Activated T-helper 1 cell treated with anti-CD3 and anti-CD28 coated beads, Interleukin-12 subunit alpha, Interleukin-12 subunit beta, Interleukin-2, Interleukin-4 antibody, amounts not matched to agents 30 ng/mL and 10 ng/mL and 1 ng/mL, durations not matched to agents 14 hours and 24 hours and 36 hours (primary cell): ENCODE measurements around the gene CCDC171. TPM values are rescaled to one million over a fixed set of nuclear protein-coding genes. Genes with fewer than 3 reads are reported as not detected.

Source experiments
- DNase-seq: peaks from one replicate; pipeline ENCODE4 v3.0.0; 2021; ENCODE audit warnings: low spot score
- H3K27ac Mint-ChIP-seq: one replicate; pipeline ENCODE4 v1.8.0; 2021; ENCODE audit warnings: mild to moderate bottlenecking, mixed read lengths
- H3K27me3 Mint-ChIP-seq: one replicate; pipeline ENCODE4 v1.8.0; 2022; ENCODE audit warnings: mild to moderate bottlenecking, moderate library complexity, mixed read lengths; ENCODE audit not compliant: insufficient read depth
- H3K36me3 Mint-ChIP-seq: one replicate; pipeline ENCODE4 v1.8.0; 2021; ENCODE audit warnings: low read depth, mixed read lengths
- H3K4me1 Mint-ChIP-seq: one replicate; pipeline ENCODE4 v1.8.0; 2021; ENCODE audit warnings: low read depth, mixed read lengths
- H3K4me3 Mint-ChIP-seq: one replicate; pipeline ENCODE4 v1.8.0; 2021; ENCODE audit warnings: mild to moderate bottlenecking, moderate library complexity, mixed read lengths
- H3K9me3 Mint-ChIP-seq: one replicate; pipeline ENCODE4 v1.8.0; 2021; ENCODE audit warnings: mixed read lengths
- intact Hi-C: fragments of 100-400 bp; cut with micrococcal nuclease; formaldehyde crosslinking; loops from one replicate; pipeline ENCODE4 v1.15.1; 2024
- total RNA-seq: library from RNA; stranded (reverse); gene quantifications from 2 replicates; pipeline ENCODE4 v1.2.3, GENCODE V29; 2022

Gene CCDC171
- total RNA-seq, 1 donor from 2014 or later = 2.0 TPM

DNA sequence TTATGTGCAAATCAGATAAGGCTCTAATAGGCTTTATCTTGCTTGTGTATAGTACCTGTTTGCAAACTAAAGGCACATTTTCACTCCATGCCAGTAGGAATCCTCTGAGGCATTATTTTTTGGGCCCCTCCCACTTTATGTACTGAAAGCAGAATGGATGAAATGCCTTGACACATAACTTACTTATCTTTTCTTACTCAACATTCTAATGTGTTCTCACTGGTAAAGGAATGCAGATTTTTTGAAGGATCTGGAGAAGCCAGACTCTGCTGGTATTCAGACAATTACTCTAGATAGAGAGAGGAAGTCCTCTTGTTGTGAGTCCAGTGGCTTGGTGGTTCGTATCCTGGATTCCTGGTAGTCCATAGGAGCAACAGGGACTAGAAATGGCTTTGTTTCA, 336.7 kb downstream of the CCDC171 start:
- intact Hi-C loops = no loop called here
- H3K4me1 Mint-ChIP-seq = no peaks in the 10 kb centered on the region
- H3K4me3 Mint-ChIP-seq = no peak overlapping the region
- H3K9me3 Mint-ChIP-seq = peaks cover 3% of the 10 kb centered on the region
- H3K36me3 Mint-ChIP-seq = no peaks in the 10 kb centered on the region
- DNase-seq = no peak
- H3K27me3 Mint-ChIP-seq = no peaks in the 10 kb centered on the region
- H3K27ac Mint-ChIP-seq = no peak overlapping the region

- no peaks in the 10 kb centered on the region for H3K27me3 Mint-ChIP-seq
- H3K36me3 Mint-ChIP-seq = no peaks in the 10 kb centered on the region
These were observed 348.7 kb downstream of the CCDC171 start for GRCh38 chr9:15901572-15901971.

DNA sequence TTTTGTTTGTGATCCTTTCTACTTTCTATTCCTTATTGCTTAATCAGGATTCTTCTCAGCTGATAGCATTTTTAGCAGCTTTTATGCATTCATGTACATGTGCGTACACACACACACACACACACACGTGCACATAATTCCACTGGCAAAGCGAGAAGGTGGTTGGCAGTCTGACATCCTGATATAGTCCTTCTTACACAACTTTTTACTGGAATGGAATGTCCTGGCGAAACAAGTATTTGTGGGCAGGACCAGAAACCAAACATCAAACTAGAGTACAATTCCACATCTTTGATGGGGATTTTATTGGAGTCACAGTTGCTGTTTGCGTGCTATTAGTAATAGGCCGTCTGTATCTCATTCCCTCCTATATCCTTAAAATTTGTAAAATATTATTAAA, 356.5 kb downstream of the CCDC171 start:
- no peak for DNase-seq
- Mint-ChIP-seq H3K27ac (no peak overlapping the region), H3K4me3 (no peak overlapping the region), H3K9me3 (peaks cover 24% of the 10 kb centered on the region), H3K27me3 (no peaks in the 10 kb centered on the region), H3K36me3 (no peaks in the 10 kb centered on the region), H3K4me1 (no peaks in the 10 kb centered on the region)
- intact Hi-C loops = no loop called here

More at GRCh38 chr9:15901572-15901971, 348.7 kb downstream of the CCDC171 start:
- Mint-ChIP-seq H3K4me3 (no peak overlapping the region), H3K4me1 (no peaks in the 10 kb centered on the region), H3K9me3 (peaks cover 10% of the 10 kb centered on the region), H3K27ac (no peak overlapping the region)
- intact Hi-C loops = no loop called here
- no peak for DNase-seq

GRCh38 chr9:15915711-15916110, 362.9 kb downstream of the CCDC171 start:
- intact Hi-C loops = no loop called here
- Mint-ChIP-seq H3K27me3 (no peaks in the 10 kb centered on the region), H3K9me3 (peaks cover 30% of the 10 kb centered on the region), H3K36me3 (no peaks in the 10 kb centered on the region), H3K4me3 (no peak overlapping the region), H3K4me1 (no peaks in the 10 kb centered on the region), H3K27ac (no peak overlapping the region)
- DNase-seq = no peak

- intact Hi-C loops = no loop called here
- no peak for DNase-seq
- Mint-ChIP-seq H3K9me3 (no peaks in the 10 kb centered on the region), H3K4me3 (no peak overlapping the region), H3K27me3 (no peaks in the 10 kb centered on the region), H3K27ac (no peak overlapping the region), H3K36me3 (no peaks in the 10 kb centered on the region), H3K4me1 (no peaks in the 10 kb centered on the region)
These were observed 374.3 kb downstream of the CCDC171 start for GRCh38 chr9:15927161-15927560.

DNA sequence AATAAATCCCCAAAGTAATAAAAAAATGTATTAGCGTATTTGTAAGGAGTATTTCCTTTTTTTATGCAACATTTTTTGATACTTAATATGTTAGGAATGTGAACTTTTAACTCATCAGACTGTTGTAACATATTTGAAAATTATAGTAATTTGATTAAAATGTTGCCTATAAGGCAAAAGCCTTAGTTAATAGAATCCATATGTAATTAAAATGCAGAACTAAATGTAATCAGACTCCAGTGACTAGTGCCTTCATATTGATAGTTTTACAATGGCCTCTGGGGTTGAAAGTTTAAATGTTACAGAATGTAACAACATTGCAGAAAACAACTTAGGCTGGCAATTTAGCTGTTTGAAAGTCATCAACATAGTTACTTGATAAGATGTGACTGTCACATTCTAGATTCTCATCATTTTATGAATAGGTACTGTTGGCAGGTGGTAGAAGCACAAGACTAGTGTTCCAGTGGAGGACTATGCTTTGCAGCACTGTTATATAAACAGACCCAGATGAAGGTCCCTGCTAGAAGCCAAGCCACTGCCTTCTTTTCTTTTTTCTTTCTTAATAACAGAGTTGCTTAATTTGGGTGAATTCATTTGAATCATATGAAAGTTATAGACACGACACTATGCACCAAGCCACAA, 382.9 kb downstream of the CCDC171 start:
- H3K27me3 Mint-ChIP-seq = no peaks in the 10 kb centered on the region

GRCh38 chr9:15936306-15936921, 383.6 kb downstream of the CCDC171 start:
- Mint-ChIP-seq H3K4me1 (no peaks in the 10 kb centered on the region), H3K9me3 (no peaks in the 10 kb centered on the region), H3K4me3 (no peak overlapping the region), H3K27me3 (no peaks in the 10 kb centered on the region), H3K27ac (no peak overlapping the region), H3K36me3 (no peaks in the 10 kb centered on the region)
- DNase-seq = no peak
- intact Hi-C loops = no loop called here

More for the DNA sequence above, 382.9 kb downstream of the CCDC171 start:
- no peaks in the 10 kb centered on the region for H3K36me3 Mint-ChIP-seq
- H3K4me3 Mint-ChIP-seq = no peak overlapping the region
- H3K27ac Mint-ChIP-seq = no peak overlapping the region
- H3K9me3 Mint-ChIP-seq = no peaks in the 10 kb centered on the region
- intact Hi-C loops = no loop called here
- H3K4me1 Mint-ChIP-seq = no peaks in the 10 kb centered on the region
- DNase-seq = no peak

DNA sequence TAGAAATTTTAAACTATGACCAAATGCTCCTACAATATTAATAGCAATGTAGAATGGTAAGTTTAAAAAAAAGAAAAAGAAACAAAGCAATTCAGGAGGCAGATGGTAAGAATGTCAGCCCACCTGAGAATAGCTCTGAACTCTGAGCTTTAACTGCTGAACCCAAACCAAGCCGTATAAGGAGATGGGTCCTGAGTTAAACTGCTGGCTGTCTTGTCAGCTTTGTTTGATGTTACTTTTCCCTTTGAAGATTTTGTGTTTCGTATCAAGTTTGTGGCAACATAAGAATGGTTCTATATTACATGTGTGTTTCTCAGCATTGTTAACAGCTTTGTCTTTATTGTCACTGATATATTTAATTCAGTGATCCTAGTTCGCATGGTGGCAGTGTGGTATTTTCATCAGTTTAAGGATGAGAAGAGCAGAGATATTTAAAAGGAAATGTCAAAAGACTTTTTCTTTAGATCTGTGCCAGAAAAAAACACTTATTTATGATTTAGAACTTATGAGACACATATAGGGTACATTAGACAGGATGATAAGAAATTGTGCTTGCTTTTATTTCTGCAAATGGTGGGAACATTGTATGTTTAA, 390.1 kb downstream of the CCDC171 start:
- Mint-ChIP-seq H3K4me1 (no peaks in the 10 kb centered on the region), H3K36me3 (no peaks in the 10 kb centered on the region), H3K27ac (no peak overlapping the region), H3K9me3 (peaks cover 4% of the 10 kb centered on the region), H3K4me3 (no peak overlapping the region), H3K27me3 (peaks cover 2% of the 10 kb centered on the region)
- intact Hi-C loops = no loop called here
- no peak for DNase-seq

DNA sequence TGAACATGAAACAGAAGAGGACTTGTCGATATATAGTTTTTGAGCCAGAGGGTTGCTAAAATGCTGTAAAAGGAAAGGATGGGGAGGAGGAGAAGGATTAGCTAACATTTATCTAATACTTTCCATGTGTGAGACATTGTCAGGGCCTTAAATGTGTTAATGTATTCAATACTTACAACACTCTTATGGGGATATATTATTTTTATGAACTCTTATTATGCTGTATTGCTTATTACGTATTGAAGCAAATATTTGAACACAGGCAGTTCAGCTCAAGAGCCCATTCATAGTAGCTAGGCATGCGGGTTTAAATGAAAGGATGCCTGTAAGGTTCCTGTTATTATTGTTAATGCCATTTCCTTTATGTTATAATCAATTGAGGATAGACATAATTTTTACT, 391.5 kb downstream of the CCDC171 start:
- no peak for DNase-seq
- no peaks in the 10 kb centered on the region for H3K36me3 Mint-ChIP-seq
- H3K4me3 Mint-ChIP-seq = no peak overlapping the region
- intact Hi-C loops = no loop called here
- H3K9me3 Mint-ChIP-seq = peaks cover 4% of the 10 kb centered on the region
- H3K4me1 Mint-ChIP-seq = no peaks in the 10 kb centered on the region
- peaks cover 2% of the 10 kb centered on the region for H3K27me3 Mint-ChIP-seq
- H3K27ac Mint-ChIP-seq = no peak overlapping the region

DNA sequence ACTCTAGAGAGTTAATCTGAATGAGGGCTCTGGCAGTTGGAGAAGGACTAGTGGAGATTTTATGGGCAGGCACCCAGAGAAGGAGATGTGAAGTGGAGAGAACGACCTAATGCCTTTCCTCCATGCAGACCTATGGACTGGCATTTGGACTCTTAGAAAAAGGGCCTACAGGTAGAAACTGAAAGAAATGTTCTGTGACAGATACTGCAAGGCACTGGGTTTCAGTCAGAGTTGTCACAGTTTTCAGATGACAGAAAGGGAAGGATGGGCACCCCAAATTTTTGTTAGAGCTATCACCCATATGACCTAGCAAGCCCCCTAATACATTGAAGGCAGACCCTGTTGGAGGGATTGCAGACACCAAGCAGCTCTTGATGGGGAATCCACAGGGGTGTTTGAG, 406.8 kb downstream of the CCDC171 start:
- DNase-seq = no peak
- H3K4me1 Mint-ChIP-seq = no peaks in the 10 kb centered on the region
- no peak overlapping the region for H3K27ac Mint-ChIP-seq
- H3K36me3 Mint-ChIP-seq = no peaks in the 10 kb centered on the region
- H3K4me3 Mint-ChIP-seq = no peak overlapping the region
- H3K9me3 Mint-ChIP-seq = peaks cover under 1% of the 10 kb centered on the region
- intact Hi-C loops = no loop called here
- H3K27me3 Mint-ChIP-seq = no peaks in the 10 kb centered on the region

DNA sequence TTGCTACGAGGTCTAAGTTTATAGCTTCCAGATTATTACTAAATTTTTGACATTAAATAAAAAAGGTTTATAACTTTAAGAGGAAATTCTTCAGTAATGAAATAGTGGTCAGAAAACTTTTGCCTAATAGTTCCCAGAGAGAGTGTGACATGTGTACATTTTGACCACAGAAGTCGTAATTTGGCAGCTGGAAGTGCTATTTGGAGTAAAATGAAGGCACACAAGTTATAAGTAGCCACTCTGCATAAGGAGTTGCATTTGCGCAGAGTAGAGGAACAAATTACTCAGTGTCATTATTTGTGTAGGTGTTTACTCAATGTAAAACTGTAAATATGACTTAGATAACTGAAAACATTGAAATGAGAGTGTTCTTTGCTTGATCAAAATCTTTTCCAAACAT, 408.4 kb downstream of the CCDC171 start:
- no peak overlapping the region for H3K4me3 Mint-ChIP-seq
- intact Hi-C loops = no loop called here

GRCh38 chr9:15965246-15965745, 412.5 kb downstream of the CCDC171 start:
- no peaks in the 10 kb centered on the region for H3K27me3 Mint-ChIP-seq
- no peaks in the 10 kb centered on the region for H3K4me1 Mint-ChIP-seq
- DNase-seq = no peak
- no peaks in the 10 kb centered on the region for H3K9me3 Mint-ChIP-seq
- no peak overlapping the region for H3K4me3 Mint-ChIP-seq
- intact Hi-C loops = no loop called here
- no peaks in the 10 kb centered on the region for H3K36me3 Mint-ChIP-seq
- H3K27ac Mint-ChIP-seq = no peak overlapping the region

More for the DNA sequence above, 408.4 kb downstream of the CCDC171 start:
- no peaks in the 10 kb centered on the region for H3K4me1 Mint-ChIP-seq
- no peaks in the 10 kb centered on the region for H3K9me3 Mint-ChIP-seq
- no peak overlapping the region for H3K27ac Mint-ChIP-seq
- no peaks in the 10 kb centered on the region for H3K36me3 Mint-ChIP-seq
- no peak for DNase-seq
- no peaks in the 10 kb centered on the region for H3K27me3 Mint-ChIP-seq

DNA sequence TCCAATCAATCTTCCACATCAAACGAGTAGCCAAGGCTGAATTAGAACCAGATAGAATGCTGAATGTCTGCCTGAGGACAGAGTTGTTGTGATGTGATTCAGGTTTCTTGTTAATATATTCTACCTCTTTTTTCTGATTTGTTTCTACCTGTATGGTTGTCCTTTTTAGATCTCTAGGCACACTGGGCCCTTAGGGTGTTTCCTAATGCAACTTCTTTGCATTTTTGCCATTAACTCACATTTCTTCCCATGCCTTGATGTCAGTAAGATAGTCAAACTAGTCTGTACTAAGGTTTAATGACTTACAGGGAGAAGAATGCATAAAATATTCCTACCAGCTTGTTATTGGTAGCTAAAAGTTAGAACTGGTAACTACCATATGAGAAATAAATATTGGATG, 413.6 kb downstream of the CCDC171 start:
- Mint-ChIP-seq H3K4me3 (no peak overlapping the region), H3K4me1 (no peaks in the 10 kb centered on the region), H3K27me3 (no peaks in the 10 kb centered on the region), H3K36me3 (no peaks in the 10 kb centered on the region), H3K9me3 (no peaks in the 10 kb centered on the region), H3K27ac (no peak overlapping the region)
- intact Hi-C loops = no loop called here
- no peak for DNase-seq
